PC-3 (cell line): Measurements from ENCODE around the gene ABCG5.

Experiments used
- EZH2 ChIP-seq: fragments of 300-600 bp; sonication (generic); IDR thresholded peaks from one replicate; pipeline ENCODE4 v1.6.1; 2017; ENCODE audit warnings: antibody characterized with exemption, mild to moderate bottlenecking, low read length; ENCODE audit not compliant: unreplicated experiment
- TF ChIP-seq, protein P1 (sequence below): fragments of 300-600 bp; sonication (generic); conservative IDR thresholded peaks from 2 replicates; pipeline ENCODE4 v1.5.1; 2017; ENCODE audit warnings: antibody characterized with exemption, low read depth, mild to moderate bottlenecking, low read length

DNA sequence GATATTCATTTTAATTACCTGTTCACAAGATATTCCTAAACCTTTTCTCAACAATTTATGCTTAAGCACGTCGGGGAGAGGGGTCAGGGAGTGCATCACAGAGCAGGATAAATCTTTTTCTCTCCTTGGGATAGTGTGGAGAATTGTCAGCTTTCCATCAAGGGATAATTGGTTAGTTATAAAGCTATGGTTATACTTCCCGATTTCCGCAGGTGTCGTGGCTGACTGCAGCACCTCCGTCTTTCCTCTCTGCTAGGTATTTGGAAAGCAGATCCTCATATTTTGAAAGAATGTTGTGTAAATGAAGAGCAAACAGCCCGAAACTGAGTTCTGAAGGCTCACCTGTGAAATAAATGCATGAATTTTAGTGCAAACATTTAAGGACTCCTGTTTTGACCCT, 64.0 kb downstream of the ABCG5 start:
- TF ChIP-seq, protein P1, sequence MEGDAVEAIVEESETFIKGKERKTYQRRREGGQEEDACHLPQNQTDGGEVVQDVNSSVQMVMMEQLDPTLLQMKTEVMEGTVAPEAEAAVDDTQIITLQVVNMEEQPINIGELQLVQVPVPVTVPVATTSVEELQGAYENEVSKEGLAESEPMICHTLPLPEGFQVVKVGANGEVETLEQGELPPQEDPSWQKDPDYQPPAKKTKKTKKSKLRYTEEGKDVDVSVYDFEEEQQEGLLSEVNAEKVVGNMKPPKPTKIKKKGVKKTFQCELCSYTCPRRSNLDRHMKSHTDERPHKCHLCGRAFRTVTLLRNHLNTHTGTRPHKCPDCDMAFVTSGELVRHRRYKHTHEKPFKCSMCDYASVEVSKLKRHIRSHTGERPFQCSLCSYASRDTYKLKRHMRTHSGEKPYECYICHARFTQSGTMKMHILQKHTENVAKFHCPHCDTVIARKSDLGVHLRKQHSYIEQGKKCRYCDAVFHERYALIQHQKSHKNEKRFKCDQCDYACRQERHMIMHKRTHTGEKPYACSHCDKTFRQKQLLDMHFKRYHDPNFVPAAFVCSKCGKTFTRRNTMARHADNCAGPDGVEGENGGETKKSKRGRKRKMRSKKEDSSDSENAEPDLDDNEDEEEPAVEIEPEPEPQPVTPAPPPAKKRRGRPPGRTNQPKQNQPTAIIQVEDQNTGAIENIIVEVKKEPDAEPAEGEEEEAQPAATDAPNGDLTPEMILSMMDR = no peak
- no peak for TF ChIP-seq EZH2
